ENCODE measurements around the gene NECTIN4.

- no peak for TF ChIP-seq CTCF (IDR thresholded peaks at IDR 0.05; ENCODE audit: low read length)
- no peak for TF ChIP-seq EZH2 (optimal IDR thresholded peaks at IDR 0.05; ENCODE audit: low read depth, low read length)
- no peak for TF ChIP-seq EZH2phosphoT487 (IDR thresholded peaks at IDR 0.05; ENCODE audit: low read length)
These were observed 32.5 kb upstream of the NECTIN4 start for GRCh38 chr1:161121834-161122233.

All from MM.1S (cell line).